Spinal cord (tissue), 10 donors: ENCODE results near the gene PDE4B. TPM values are rescaled to one million over a fixed set of nuclear protein-coding genes. Genes with fewer than 3 reads are reported as not detected.

Source experiments
- DNase-seq, 6 donors: peaks; one replicate each; pipeline versions ENCODE4 v3.0.0 to v3.0.0-alpha.2; 2013 to 2015; ENCODE audit warnings: low spot score in 6 of 6, low read depth in 4 of 6
- H3K27ac ChIP-seq: one replicate; pipeline ENCODE4 v1.5.1; 2013; ENCODE audit warnings: low read depth, low read length, control low read depth
- H3K27me3 ChIP-seq: one replicate; pipeline ENCODE4 v1.6.1; 2013; ENCODE audit warnings: low read length; ENCODE audit not compliant: control insufficient read depth, insufficient read depth
- H3K36me3 ChIP-seq: one replicate; pipeline ENCODE4 v1.6.1; 2013; ENCODE audit warnings: low read length; ENCODE audit not compliant: control insufficient read depth, insufficient read depth
- H3K4me1 ChIP-seq: one replicate; pipeline ENCODE4 v1.6.1; 2013; ENCODE audit warnings: low read length; ENCODE audit not compliant: control insufficient read depth, insufficient read depth
- H3K4me3 ChIP-seq: one replicate; pipeline ENCODE4 v1.5.1; 2013; ENCODE audit warnings: low read depth, low read length, control low read depth
- H3K9me3 ChIP-seq: one replicate; pipeline ENCODE4 v1.6.1; 2013; ENCODE audit warnings: low read length; ENCODE audit not compliant: control insufficient read depth, insufficient read depth
- WGBS: methylation state at CpG from one replicate; pipeline ENCODE4 v1.1.5; 2013; ENCODE audit warnings: missing lambda C conversion rate; ENCODE audit not compliant: insufficient coverage; 5-methylcytosine and 5-hydroxymethylcytosine counted together
- polyA plus RNA-seq, 2 donors: library from polyadenylated mRNA; unstranded; fragments of 120-200 nt; gene quantifications; one replicate each; pipeline ENCODE4 v1.2.1, GENCODE V29; 2013; ENCODE audit not compliant: insufficient read length in 2 of 2
- total RNA-seq, 2 donors: library from RNA; depleted of rRNA in 1 of 2; stranded (reverse); fragments of 120-200 nt in 1 of 2; fragments of >200 nt in 1 of 2; gene quantifications; one replicate each; pipeline versions ENCODE4 v1.2.3 to v1.2.4, GENCODE V29; 2013 to 2014
- donor health status: healthy.

PDE4B gene
- total and polyA plus RNA-seq, 4 donors, result 57.7 to 181 (median 90.7) TPM

GRCh38 chr1:65939191-65939590, 146.5 kb downstream of the PDE4B start:
- no peaks in the 10 kb centered on the region for H3K9me3 ChIP-seq
- no peak overlapping the region for H3K27ac ChIP-seq
- no peak overlapping the region for H3K4me3 ChIP-seq
- no peak for DNase-seq
- no peaks in the 10 kb centered on the region for H3K27me3 ChIP-seq
- no peaks in the 10 kb centered on the region for H3K36me3 ChIP-seq
- no peaks in the 10 kb centered on the region for H3K4me1 ChIP-seq

- H3K27ac ChIP-seq, result no peak overlapping the region
- no peaks in the 10 kb centered on the region for H3K36me3 ChIP-seq
- H3K4me3 ChIP-seq, result no peak overlapping the region
- H3K27me3 ChIP-seq, result no peaks in the 10 kb centered on the region
- no peaks in the 10 kb centered on the region for H3K9me3 ChIP-seq
- no CpG with 5 or more reads among the region's 2 CpGs for whole genome bisulfite sequencing
- no peaks in the 10 kb centered on the region for H3K4me1 ChIP-seq
- DNase-seq, result no peak
These were observed 146.9 kb downstream of the PDE4B start for GRCh38 chr1:65939636-65940035.

- Histone ChIP-seq H3K9me3 (no peaks in the 10 kb centered on the region), H3K4me3 (no peak overlapping the region), H3K36me3 (no peaks in the 10 kb centered on the region), H3K4me1 (no peaks in the 10 kb centered on the region), H3K27me3 (no peaks in the 10 kb centered on the region), H3K27ac (no peak overlapping the region)
- no peak for DNase-seq
- 86% methylated on average over 1 of the region's 4 CpGs for WGBS
These were observed 147.4 kb downstream of the PDE4B start for GRCh38 chr1:65940126-65940525.

GRCh38 chr1:65942476-65942875, 149.8 kb downstream of the PDE4B start:
- Histone ChIP-seq H3K4me3 (no peak overlapping the region), H3K27me3 (no peaks in the 10 kb centered on the region), H3K9me3 (no peaks in the 10 kb centered on the region), H3K27ac (no peak overlapping the region), H3K36me3 (no peaks in the 10 kb centered on the region), H3K4me1 (no peaks in the 10 kb centered on the region)
- no peak for DNase-seq
- no CpG with 5 or more reads among the region's 1 CpG for WGBS

DNA sequence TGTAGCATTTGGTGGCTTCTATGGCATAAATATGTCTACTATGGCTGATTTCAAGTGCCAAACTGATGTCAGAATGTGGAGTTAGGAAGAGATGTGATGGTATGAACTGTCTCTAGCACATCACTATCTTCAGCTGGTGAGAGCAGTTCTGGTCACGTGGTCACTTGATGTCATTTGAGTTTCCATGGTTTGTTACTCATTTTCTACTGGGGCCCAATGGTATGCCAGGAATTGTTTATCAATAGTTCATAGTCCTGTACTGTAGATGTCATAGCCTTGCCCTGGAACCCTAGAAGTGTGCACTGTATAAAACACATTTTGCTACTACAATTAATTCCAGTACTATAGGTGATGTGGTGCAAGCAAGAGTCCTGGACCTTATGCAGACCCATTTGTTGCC, 153.7 kb downstream of the PDE4B start:
- Histone ChIP-seq H3K4me1 (no peaks in the 10 kb centered on the region), H3K9me3 (no peaks in the 10 kb centered on the region), H3K4me3 (no peak overlapping the region), H3K27ac (no peak overlapping the region), H3K36me3 (no peaks in the 10 kb centered on the region), H3K27me3 (no peaks in the 10 kb centered on the region)
- WGBS, result no CpG with 5 or more reads among the region's 1 CpG
- DNase-seq, result no peak

DNA sequence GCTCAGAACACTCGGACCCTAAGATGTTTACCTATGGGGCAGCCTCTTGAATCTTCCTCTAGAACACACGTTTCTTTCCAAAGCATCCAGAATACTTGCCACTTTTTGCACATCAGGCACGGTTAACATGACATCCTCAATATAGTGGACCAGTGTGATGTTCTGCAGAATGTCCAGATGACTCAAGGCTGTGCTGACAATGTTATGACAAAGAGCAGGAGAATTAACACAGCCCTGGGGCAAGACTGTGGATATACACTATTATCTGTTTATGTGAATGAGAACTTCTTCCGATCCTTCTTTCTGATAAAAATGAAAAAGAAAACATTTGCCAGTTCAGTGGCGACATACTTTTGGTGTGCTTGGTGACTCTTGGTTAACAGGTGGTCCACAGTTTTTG, 154.3 kb downstream of the PDE4B start:
- H3K9me3 ChIP-seq, result no peaks in the 10 kb centered on the region
- no peak overlapping the region for H3K27ac ChIP-seq
- no peaks in the 10 kb centered on the region for H3K36me3 ChIP-seq
- DNase-seq, result no peak
- WGBS, result 92% methylated on average over 4 of the region's 5 CpGs
- H3K4me3 ChIP-seq, result no peak overlapping the region
- H3K27me3 ChIP-seq, result no peaks in the 10 kb centered on the region
- no peaks in the 10 kb centered on the region for H3K4me1 ChIP-seq

GRCh38 chr1:65948609-65949229, 156.0 kb downstream of the PDE4B start:
- Histone ChIP-seq H3K9me3 (no peaks in the 10 kb centered on the region), H3K4me3 (no peak overlapping the region), H3K36me3 (no peaks in the 10 kb centered on the region), H3K27me3 (no peaks in the 10 kb centered on the region), H3K27ac (no peak overlapping the region), H3K4me1 (no peaks in the 10 kb centered on the region)
- WGBS, result 77% methylated on average over 6 of the region's 7 CpGs
- no peak for DNase-seq

GRCh38 chr1:65949230-65949626, 156.5 kb downstream of the PDE4B start:
- H3K27me3 ChIP-seq, result no peaks in the 10 kb centered on the region
- no peaks in the 10 kb centered on the region for H3K36me3 ChIP-seq
- H3K27ac ChIP-seq, result no peak overlapping the region
- WGBS, result 88% methylated on average over 2 of the region's 2 CpGs
- DNase-seq, result no peak
- H3K4me3 ChIP-seq, result no peak overlapping the region
- H3K4me1 ChIP-seq, result no peaks in the 10 kb centered on the region
- no peaks in the 10 kb centered on the region for H3K9me3 ChIP-seq

DNA sequence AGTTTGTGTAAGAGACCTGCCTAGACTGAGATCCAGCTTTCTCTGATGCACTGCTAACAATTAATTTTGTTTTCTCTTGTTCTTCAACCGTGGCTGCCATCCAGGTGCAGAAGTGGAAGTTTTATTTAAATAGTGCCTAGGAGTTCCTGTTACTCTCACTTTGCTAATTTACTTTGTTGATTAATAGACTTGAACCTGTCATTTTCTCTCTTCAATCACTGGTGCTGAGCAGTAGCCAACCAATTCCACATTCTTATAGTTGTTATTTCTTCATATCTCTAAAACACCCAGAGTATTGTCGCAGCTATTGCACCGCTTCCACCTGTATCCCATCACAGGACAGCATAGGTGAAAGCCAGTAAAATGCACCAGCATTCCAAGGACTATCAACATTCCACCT, 157.2 kb downstream of the PDE4B start:
- Histone ChIP-seq H3K4me1 (no peaks in the 10 kb centered on the region), H3K27me3 (no peaks in the 10 kb centered on the region), H3K9me3 (no peaks in the 10 kb centered on the region), H3K36me3 (no peaks in the 10 kb centered on the region), H3K27ac (no peak overlapping the region), H3K4me3 (no peak overlapping the region)
- DNase-seq, result no peak
- 95% methylated on average over 2 of the region's 3 CpGs for WGBS

GRCh38 chr1:65952696-65953095, 160.0 kb downstream of the PDE4B start:
- Histone ChIP-seq H3K9me3 (no peaks in the 10 kb centered on the region), H3K4me3 (no peak overlapping the region), H3K27me3 (no peaks in the 10 kb centered on the region), H3K4me1 (no peaks in the 10 kb centered on the region), H3K27ac (no peak overlapping the region), H3K36me3 (no peaks in the 10 kb centered on the region)
- WGBS, result 100% methylated on average over 1 of the region's 3 CpGs
- DNase-seq, result no peak
